Stimulated activated effector memory CD8-positive, alpha-beta T cell treated with anti-CD3 and anti-CD28 coated beads, Interleukin-12 subunit alpha, Interleukin-12 subunit beta, amount 100 ng/mL, for 72 hours (primary cell): ENCODE measurements around the gene POF1B.
"Not testable (repeated sequence)": the region's sequence is repeated elsewhere in the genome, so short reads cannot be mapped to it uniquely, and the experiment has no call there.

Experiments
- ATAC-seq: fragments of 150-1000 bp; cut with Tn5 transposase; 2 replicates; pipeline ENCODE4 v1.10.0; 2021
- DNase-seq, 2 donors: peaks; one replicate each; pipeline ENCODE4 v3.0.0; 2021 to 2022; ENCODE audit warnings: low spot score in 2 of 2
- H3K27ac Mint-ChIP-seq: one replicate; pipeline ENCODE4 v1.8.0; 2022; ENCODE audit warnings: mild to moderate bottlenecking, mixed read lengths
- H3K36me3 Mint-ChIP-seq: one replicate; pipeline ENCODE4 v1.8.0; 2022; ENCODE audit warnings: mild to moderate bottlenecking, mixed read lengths
- H3K4me1 Mint-ChIP-seq: one replicate; pipeline ENCODE4 v1.8.0; 2022; ENCODE audit warnings: mixed read lengths
- H3K4me3 Mint-ChIP-seq: one replicate; pipeline ENCODE4 v1.8.0; 2022; ENCODE audit warnings: mild to moderate bottlenecking, mixed read lengths
- H3K9me3 Mint-ChIP-seq: one replicate; pipeline ENCODE4 v1.8.0; 2022; ENCODE audit warnings: mixed read lengths

The POF1B gene

DNA sequence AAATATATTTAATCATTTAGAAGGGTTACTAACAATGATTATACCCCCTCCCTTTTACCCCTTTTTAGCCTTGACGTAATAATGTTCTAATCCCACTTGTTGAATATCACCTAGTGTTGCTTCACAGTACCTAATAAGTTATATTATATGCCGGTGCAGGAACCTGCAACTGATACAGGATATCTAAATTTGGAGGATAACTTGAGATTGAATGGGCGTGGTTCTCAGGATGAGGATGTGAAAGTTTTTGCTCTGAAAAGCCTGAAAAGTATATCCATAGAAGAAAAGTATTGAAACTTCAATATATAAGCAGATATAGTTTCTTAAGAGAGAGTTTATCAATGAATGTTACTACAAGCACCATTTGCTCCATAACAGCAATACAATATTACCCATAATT, 75.9 kb downstream of the POF1B start:
- H3K9me3 Mint-ChIP-seq: peaks cover 3% of the 10 kb centered on the region
- no peak overlapping the region for H3K27ac Mint-ChIP-seq
- no peak for ATAC-seq
- no peak overlapping the region for H3K4me3 Mint-ChIP-seq
- no peaks in the 10 kb centered on the region for H3K4me1 Mint-ChIP-seq
- no peak for DNase-seq
- H3K36me3 Mint-ChIP-seq: no peaks in the 10 kb centered on the region

DNA sequence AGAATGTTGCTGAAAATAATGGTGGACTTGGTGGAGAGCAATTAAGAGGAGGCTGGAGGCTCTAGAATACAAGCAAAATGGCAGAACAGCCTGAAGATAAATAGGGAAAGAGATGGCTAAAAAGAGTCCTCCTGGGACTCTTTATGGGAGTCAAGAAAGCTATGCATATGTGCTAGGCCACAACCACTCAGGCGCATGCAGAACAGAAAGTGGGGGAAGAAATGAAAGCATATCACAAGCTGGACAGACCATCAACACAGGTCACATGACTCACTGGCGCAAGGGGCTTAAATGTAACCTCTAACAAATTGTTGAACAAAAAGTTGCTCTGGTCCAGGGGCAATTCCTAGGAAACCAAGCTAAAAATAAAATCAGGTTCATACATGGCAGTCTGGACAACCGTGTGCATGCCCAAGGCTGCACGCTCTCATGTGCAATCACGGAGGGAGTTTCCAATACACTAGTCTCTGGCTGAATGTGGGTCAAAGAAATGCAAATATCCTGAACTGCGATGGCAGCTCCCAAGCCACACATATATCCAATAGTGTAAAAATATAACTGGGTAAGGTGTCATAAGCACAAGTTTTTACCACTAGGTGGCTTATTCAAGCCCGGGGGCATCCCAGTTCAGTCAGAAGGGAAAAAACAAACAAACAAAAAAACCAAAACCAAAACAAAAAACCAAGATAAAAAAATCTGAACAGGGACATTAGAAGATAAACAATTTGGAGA, 90.3 kb downstream of the POF1B start:
- H3K4me3 Mint-ChIP-seq: no peak overlapping the region
- no peak for DNase-seq
- no peak overlapping the region for H3K27ac Mint-ChIP-seq
- ATAC-seq: no peak
- H3K36me3 Mint-ChIP-seq: no peaks in the 10 kb centered on the region
- peaks cover 5% of the 10 kb centered on the region for H3K9me3 Mint-ChIP-seq
- no peaks in the 10 kb centered on the region for H3K4me1 Mint-ChIP-seq

DNA sequence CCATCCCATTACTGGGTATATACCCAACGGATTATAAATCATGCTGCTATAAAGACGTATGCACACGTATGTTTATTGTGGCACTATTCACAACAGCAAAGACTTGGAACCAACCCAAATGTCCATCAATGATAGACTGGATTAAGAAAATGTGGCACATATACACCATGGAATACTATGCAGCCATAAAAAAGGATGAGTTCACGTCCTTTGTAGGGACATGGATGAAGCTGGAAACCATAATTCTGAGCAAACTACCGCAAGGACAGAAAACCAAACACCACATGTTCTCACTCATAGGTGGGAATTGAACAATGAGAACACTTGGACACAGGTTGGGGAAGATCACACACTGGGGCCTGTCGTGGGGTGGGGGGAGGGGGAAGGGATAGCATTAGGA, 94.2 kb downstream of the POF1B start:
- not testable (repeated sequence) for DNase-seq, H3K36me3 Mint-ChIP-seq, H3K27ac Mint-ChIP-seq, H3K4me1 Mint-ChIP-seq, H3K9me3 Mint-ChIP-seq, ATAC-seq, H3K4me3 Mint-ChIP-seq

DNA sequence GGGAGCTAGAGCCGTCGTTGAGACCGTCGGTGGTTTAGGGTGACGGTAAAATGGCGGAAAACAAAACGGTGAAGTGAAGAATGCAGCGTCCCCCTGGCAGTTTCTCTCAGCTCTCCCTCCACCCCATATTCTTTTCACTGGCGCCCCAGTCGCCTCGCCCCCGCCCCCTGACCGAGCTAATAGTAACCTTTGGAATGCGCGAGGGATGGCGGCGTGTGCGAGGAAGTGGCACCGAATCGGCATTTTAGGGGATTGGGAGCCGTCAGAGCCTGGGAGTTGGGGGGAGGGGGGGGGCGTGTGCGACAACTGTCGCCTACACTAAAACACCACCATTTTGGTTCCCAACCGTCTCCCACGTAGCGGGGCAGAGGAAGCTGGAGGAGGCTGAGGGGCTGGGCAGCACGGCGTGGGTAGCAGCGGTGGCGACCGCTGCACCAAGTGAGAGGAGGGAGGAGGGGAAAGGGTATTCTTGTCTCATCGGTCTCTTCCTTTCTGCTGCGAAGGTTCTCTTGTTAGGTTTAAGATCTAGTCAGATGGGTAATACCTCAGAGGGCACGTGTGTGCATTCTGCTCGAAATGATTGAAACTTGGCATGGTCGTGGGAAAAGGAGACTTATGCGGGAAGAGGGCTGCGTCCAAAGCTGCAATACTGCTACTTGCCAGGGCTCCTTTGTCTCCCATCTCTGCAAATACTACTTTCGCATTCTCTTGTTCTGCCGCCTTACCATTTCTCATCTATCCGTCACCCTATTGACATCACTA, 134.8 kb downstream of the POF1B start:
- Mint-ChIP-seq H3K4me3 (peak overlapping the region; percentile 76), H3K4me1 (peaks cover 9% of the 10 kb centered on the region), H3K9me3 (no peaks in the 10 kb centered on the region), H3K36me3 (no peaks in the 10 kb centered on the region), H3K27ac (peak overlapping the region; percentile 65)
- ATAC-seq (peak; percentile 61), DNase-seq (no peak)

DNA sequence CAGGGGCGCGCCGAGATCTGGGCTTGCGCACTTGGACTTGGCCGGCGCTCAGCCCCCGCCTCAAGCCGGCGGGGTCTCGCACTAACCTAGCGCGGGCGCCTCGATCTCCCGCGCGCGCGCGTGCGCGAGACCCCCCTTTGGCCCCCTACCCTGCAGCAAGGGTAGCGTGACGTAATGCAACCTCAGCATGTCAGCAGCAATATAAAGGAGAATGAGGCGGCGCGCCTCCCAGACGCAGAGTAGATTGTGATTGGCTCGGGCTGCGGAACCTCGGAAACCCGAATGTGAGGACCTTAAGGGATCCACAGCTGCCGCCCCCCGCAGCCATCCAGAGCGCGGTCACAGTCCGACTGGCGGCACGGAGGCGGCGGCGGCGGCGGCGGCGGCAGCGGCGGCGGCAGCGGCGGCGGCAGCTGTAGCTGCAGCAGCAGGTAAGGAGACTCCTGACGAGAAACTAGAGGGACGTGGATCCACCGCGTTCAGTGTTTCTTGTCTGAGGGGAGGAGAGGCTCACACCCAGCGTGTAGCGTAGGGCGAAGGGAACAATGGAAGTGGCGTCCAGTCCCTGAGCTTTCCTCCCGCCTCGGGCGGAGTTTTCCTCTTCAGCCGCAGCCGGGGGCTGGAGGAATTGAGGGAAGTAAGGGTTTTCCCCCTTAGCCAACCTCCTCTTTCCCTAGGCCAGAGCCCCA, 135.6 kb downstream of the POF1B start, which contains the start of the genes SATL1 and ZNF711:
TSS of gene SATL1 (minus strand) at position 19 of the 689 bp plus-strand sequence. CDS start 134,811 bp downstream, outside the sequence.
TSS of gene ZNF711 (plus strand) at position 231 of the 689 bp plus-strand sequence. CDS start 3,582 bp downstream, outside the sequence.
- Mint-ChIP-seq H3K27ac (peak within 1 kb of the TSS; percentile 65), H3K36me3 (no peaks in the 10 kb centered on the region), H3K9me3 (no peaks in the 10 kb centered on the region), H3K4me3 (peak within 1 kb of the TSS; percentile 76), H3K4me1 (peaks cover 9% of the 10 kb centered on the region)
- ATAC-seq (peak; percentile 57), DNase-seq (no peak)

DNA sequence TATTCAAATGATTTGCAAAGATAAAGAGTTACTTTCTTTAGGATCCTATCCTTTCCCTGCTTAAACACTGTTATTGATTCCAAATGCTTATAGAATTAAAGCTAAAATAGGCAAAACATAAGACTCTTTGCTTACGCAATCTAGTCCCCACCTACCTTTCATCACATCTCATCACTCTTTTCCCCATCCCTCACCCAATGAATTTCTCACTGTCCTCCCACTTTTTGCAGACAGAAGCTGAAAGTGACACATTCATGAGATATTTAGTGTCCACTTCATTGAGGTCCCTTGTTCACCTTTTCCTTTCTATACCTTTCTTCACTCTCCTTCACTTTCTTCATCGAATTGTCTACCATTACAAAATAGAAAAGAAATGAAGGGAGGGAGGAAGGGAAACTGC, 136.3 kb downstream of the POF1B start:
- no peaks in the 10 kb centered on the region for H3K9me3 Mint-ChIP-seq
- H3K27ac Mint-ChIP-seq: no peak overlapping the region
- DNase-seq (no peak), ATAC-seq (no peak)
- H3K4me3 Mint-ChIP-seq: peak overlapping the region; percentile 76
- H3K4me1 Mint-ChIP-seq: peaks cover 9% of the 10 kb centered on the region
- no peaks in the 10 kb centered on the region for H3K36me3 Mint-ChIP-seq
